Keratinocyte (primary cell): Measurements from ENCODE around the gene ARID4A. TPM values are rescaled to one million over a fixed set of nuclear protein-coding genes. Genes with fewer than 3 reads are reported as not detected.

Experiments used
- DNase-seq: peaks from one replicate; pipeline ENCODE4 v3.0.0-alpha.2; 2011; ENCODE audit warnings: low read depth, missing footprints, low spot score
- FAIRE-seq: peaks from 2 replicates; lab custom pipeline; 2011; peaks lifted over from hg19 to GRCh38; lab: Jason Lieb, UNC
- H2AFZ ChIP-seq: 2 replicates; pipeline ENCODE4 v1.6.0; 2012; ENCODE audit warnings: low read length, control low read depth, inconsistent platforms; ENCODE audit not compliant: control insufficient read depth
- H3K27ac ChIP-seq: 2 replicates; pipeline ENCODE4 v1.5.1; 2011; ENCODE audit warnings: low read length; ENCODE audit not compliant: control insufficient read depth, insufficient read depth
- H3K27me3 ChIP-seq: 3 replicates; pipeline ENCODE4 v1.6.0; 2011; ENCODE audit warnings: low read length; ENCODE audit not compliant: control insufficient read depth, insufficient read depth; ENCODE audit errors: extremely low read depth
- H3K36me3 ChIP-seq, 2 experiments: 2 replicates in 1 of 2; 3 replicates in 1 of 2; pipeline ENCODE4 v1.5.1; 2011; ENCODE audit warnings: low read length in 2 of 2, mild to moderate bottlenecking in 1 of 2; ENCODE audit not compliant: control insufficient read depth in 2 of 2, insufficient read depth in 2 of 2; ENCODE audit errors: extremely low read depth in 1 of 2
- H3K4me1 ChIP-seq: 3 replicates; pipeline ENCODE4 v1.5.1; 2011; ENCODE audit warnings: low read length; ENCODE audit not compliant: control insufficient read depth, insufficient read depth; ENCODE audit errors: extremely low read depth
- H3K4me2 ChIP-seq: 3 replicates; pipeline ENCODE4 v1.6.0; 2011; ENCODE audit warnings: low read depth, low read length; ENCODE audit not compliant: control insufficient read depth, insufficient read depth; ENCODE audit errors: extremely low read depth
- H3K4me3 ChIP-seq, 3 experiments: fragments of 200-600 bp in 1 of 3; sonication (generic) in 1 of 3; 2 replicates in 2 of 3; 3 replicates in 1 of 3; pipeline ENCODE4 v1.5.1; 2011 to 2016; ENCODE audit warnings: low read length in 3 of 3, mild to moderate bottlenecking in 3 of 3, control low read depth in 2 of 3, inconsistent platforms in 1 of 3, low read depth in 1 of 3, mixed read lengths in 1 of 3, mixed run types in 1 of 3, moderate library complexity in 1 of 3; ENCODE audit not compliant: control insufficient read depth in 2 of 3, insufficient read depth in 2 of 3; ENCODE audit errors: extremely low read depth in 1 of 3
- H3K79me2 ChIP-seq: 2 replicates; pipeline ENCODE4 v1.6.0; 2012; ENCODE audit warnings: low read length; ENCODE audit not compliant: control insufficient read depth, insufficient read depth
- H3K9ac ChIP-seq: 3 replicates; pipeline ENCODE4 v1.6.0; 2011; ENCODE audit warnings: low read length; ENCODE audit not compliant: control insufficient read depth, insufficient read depth; ENCODE audit errors: extremely low read depth
- H3K9me1 ChIP-seq: 3 replicates; pipeline ENCODE4 v1.6.0; 2011; ENCODE audit warnings: low read length; ENCODE audit not compliant: control insufficient read depth, insufficient read depth; ENCODE audit errors: extremely low read depth
- H3K9me3 ChIP-seq: 2 replicates; pipeline ENCODE4 v1.5.1; 2012; ENCODE audit warnings: low read depth, low read length; ENCODE audit not compliant: control insufficient read depth
- H4K20me1 ChIP-seq: 3 replicates; pipeline ENCODE4 v1.6.0; 2011; ENCODE audit warnings: low read length; ENCODE audit not compliant: control insufficient read depth, insufficient read depth; ENCODE audit errors: extremely low read depth
- CTCF ChIP-seq, 3 experiments: IDR thresholded peaks in 1 of 3; conservative IDR thresholded peaks in 1 of 3; optimal IDR thresholded peaks in 1 of 3; 2 replicates in 2 of 3; 3 replicates in 1 of 3; pipeline versions ENCODE3 to v1.5.1; 2011; ENCODE audit warnings: low read length in 3 of 3, mild to moderate bottlenecking in 3 of 3, moderate library complexity in 2 of 3, control low read depth in 1 of 3, inconsistent platforms in 1 of 3; ENCODE audit not compliant: insufficient read depth in 2 of 3; ENCODE audit errors: extremely low read depth in 1 of 3
- EZH2 ChIP-seq: IDR thresholded peaks from one replicate; pipeline ENCODE4 v1.6.1; 2012; ENCODE audit warnings: inconsistent platforms, mild to moderate bottlenecking, low read length, moderate library complexity
- dilution Hi-C: fragments of 300-500 bp; cut with MboI; formaldehyde crosslinking; loops from one replicate; pipeline ENCODE4 v1.7.0; 2020; ENCODE audit warnings: low sequenced_read_pairs; ENCODE audit not compliant: extremely low pct_ligation_motif_present
- polyA plus RNA-seq, 5 experiments: library from polyadenylated mRNA; depleted of rRNA in 3 of 5; stranded (reverse) in 3 of 5; stranded (forward) in 1 of 5; unstranded in 1 of 5; fragments of >200 nt; gene quantifications; 1 replicate in 1 of 5; 2 replicates in 3 of 5; 3 replicates in 1 of 5; pipeline versions ENCODE4 v1.2.1 to v1.2.3, GENCODE V29; 2011 to 2012; ENCODE audit warnings: missing spikeins in 2 of 5, low read depth in 1 of 5, low replicate concordance in 1 of 5

The ARID4A gene
- polyA plus RNA-seq, 1 donor (not counting 4 experiments of a cell fraction or from before 2014, with no cell fraction given), result 8.4 TPM

DNA sequence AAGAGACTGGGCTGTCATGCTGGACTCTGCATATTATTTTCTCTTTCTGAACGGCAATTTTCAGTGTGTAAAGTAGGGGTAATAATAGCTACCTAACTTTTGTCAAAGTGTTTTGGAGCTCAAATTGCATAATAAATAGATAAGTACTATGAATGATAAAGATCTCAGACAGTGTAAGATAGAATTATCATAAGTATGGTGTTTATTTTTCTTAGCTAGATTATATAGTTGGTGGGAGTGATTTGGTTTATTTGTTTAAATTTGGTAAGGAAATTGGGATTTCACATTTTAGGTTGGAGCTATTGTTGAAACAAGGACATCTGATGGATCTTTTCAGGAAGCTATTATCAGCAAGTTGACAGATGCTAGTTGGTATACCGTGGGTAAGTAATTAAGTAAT, 7.4 kb downstream of the ARID4A start:
- no peak overlapping the region for H3K27ac ChIP-seq
- H3K4me1 ChIP-seq, result no peaks in the 10 kb centered on the region
- peaks cover 3% of the 10 kb centered on the region for H3K79me2 ChIP-seq
- H2AFZ ChIP-seq, result no peak overlapping the region
- no peak overlapping the region for H3K4me2 ChIP-seq
- H4K20me1 ChIP-seq, result no peaks in the 10 kb centered on the region
- no peaks in the 10 kb centered on the region for H3K9me3 ChIP-seq
- DNase-seq (no peak), FAIRE-seq (no peak)
- no peak overlapping the region for H3K9ac ChIP-seq
- dilution Hi-C loops, result no loop called here
- no peaks in the 10 kb centered on the region for H3K27me3 ChIP-seq
- TF ChIP-seq EZH2 (no peak), CTCF (optimal IDR thresholded peaks at IDR 0.05 in 1 of 3, IDR thresholded peaks at IDR 0.05 in 1 of 3, conservative IDR thresholded peaks at IDR 0.05 in 1 of 3; ENCODE audit: extremely low read depth in 1 of 3, insufficient read depth in 2 of 3, low read length in 3 of 3) (no peak)
- H3K36me3 ChIP-seq, result peaks cover 4 to 5% of the 10 kb centered on the region in 2 experiments
- no peaks in the 10 kb centered on the region for H3K9me1 ChIP-seq
- H3K4me3 ChIP-seq, result no peak overlapping the region

DNA sequence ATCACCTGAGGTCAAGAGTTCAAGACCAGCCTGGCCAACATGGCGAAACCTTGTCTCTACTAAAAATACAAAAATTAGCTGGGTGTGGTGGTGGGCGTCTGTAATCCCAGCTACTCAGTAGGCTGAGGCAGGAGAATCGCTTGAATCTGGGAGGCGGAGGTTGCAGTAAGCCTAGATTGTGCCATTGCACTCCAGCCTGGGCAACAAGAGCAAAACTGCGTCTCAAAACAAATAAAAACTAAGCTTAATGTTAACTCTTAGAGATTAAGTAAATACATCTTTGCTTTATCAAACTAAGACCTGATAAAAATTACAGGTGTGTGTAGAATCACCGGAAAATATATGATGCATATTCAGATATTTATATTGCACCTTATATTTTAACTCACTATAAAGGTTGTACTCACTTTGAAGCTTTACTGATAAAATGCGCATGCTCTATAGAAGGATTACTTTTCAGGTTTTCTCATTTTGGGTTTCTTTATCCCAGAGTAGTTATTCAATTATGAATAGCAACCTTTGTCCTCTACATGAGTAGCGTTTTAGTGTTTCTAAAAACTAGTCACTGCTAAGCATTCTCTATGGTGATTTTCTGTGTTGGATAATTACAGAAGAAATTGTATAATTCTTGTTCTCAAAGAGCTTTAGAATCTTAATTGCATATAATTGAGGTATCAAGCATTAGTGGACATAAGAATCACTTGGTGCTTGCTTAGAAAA, 9.4 kb downstream of the ARID4A start:
- no peak overlapping the region for H3K4me3 ChIP-seq
- no peaks in the 10 kb centered on the region for H4K20me1 ChIP-seq
- H3K4me1 ChIP-seq, result no peaks in the 10 kb centered on the region
- dilution Hi-C loops, result no loop called here
- FAIRE-seq (no peak), DNase-seq (no peak)
- H3K9me3 ChIP-seq, result no peaks in the 10 kb centered on the region
- H3K9me1 ChIP-seq, result no peaks in the 10 kb centered on the region
- no peaks in the 10 kb centered on the region for H3K27me3 ChIP-seq
- no peak overlapping the region for H3K9ac ChIP-seq
- no peak overlapping the region for H2AFZ ChIP-seq
- H3K27ac ChIP-seq, result no peak overlapping the region
- H3K4me2 ChIP-seq, result no peak overlapping the region
- peaks cover 4 to 5% of the 10 kb centered on the region in 2 experiments for H3K36me3 ChIP-seq
- TF ChIP-seq EZH2 (no peak), CTCF (optimal IDR thresholded peaks at IDR 0.05 in 1 of 3, IDR thresholded peaks at IDR 0.05 in 1 of 3, conservative IDR thresholded peaks at IDR 0.05 in 1 of 3; ENCODE audit: extremely low read depth in 1 of 3, insufficient read depth in 2 of 3, low read length in 3 of 3) (no peak)
- no peaks in the 10 kb centered on the region for H3K79me2 ChIP-seq
